Naive thymus-derived CD4-positive, alpha-beta T cell (primary cell): Measurements from ENCODE around the gene SAE1. TPM values are rescaled to one million over a fixed set of nuclear protein-coding genes. Genes with fewer than 3 reads are reported as not detected.

Experiments
- ATAC-seq: fragments of 150-1000 bp; cut with Tn5 transposase; 2 replicates; pipeline ENCODE4 v1.10.0; 2021; ENCODE audit warnings: mild to moderate bottlenecking, moderate library complexity
- CTCF ChIA-PET: fragments of 350-600 bp; sonication (Branson Sonifier 250); formaldehyde crosslinking; loops from one replicate; lab custom pipeline; 2021; ENCODE audit warnings: antibody characterized with exemption; lab: Charles Lee
- POLR2A ChIA-PET: fragments of 350-600 bp; sonication (Branson Sonifier 250); formaldehyde crosslinking; loops from one replicate; lab custom pipeline; 2021; ENCODE audit warnings: antibody characterized with exemption, inconsistent platforms; lab: Charles Lee
- DNase-seq, 9 donors: peaks; one replicate each; pipeline versions ENCODE4 v3.0.0 to v3.0.0-alpha.2; 2020 to 2022; ENCODE audit warnings: mixed read lengths in 1 of 9
- H3K27ac ChIP-seq: one replicate; pipeline ENCODE4 v1.7.0; 2013; ENCODE audit warnings: mild to moderate bottlenecking, low read depth, low read length, moderate library complexity
- H3K27me3 ChIP-seq, 2 donors: one replicate each; pipeline ENCODE4 v1.7.0; 2013; ENCODE audit warnings: low read length in 2 of 2, mild to moderate bottlenecking in 2 of 2, moderate library complexity in 2 of 2; ENCODE audit not compliant: control insufficient read depth in 2 of 2, insufficient read depth in 2 of 2
- H3K36me3 ChIP-seq, 3 experiments: 1 replicate in 2 of 3; 2 replicates in 1 of 3; pipeline ENCODE4 v1.7.0; 2013; ENCODE audit warnings: low read length in 3 of 3, mild to moderate bottlenecking in 3 of 3, moderate library complexity in 1 of 3; ENCODE audit not compliant: insufficient read depth in 3 of 3, control insufficient read depth in 2 of 3
- H3K4me1 ChIP-seq, 2 donors: one replicate each; pipeline ENCODE4 v1.7.0; 2013; ENCODE audit warnings: low read length in 2 of 2, mild to moderate bottlenecking in 2 of 2, moderate library complexity in 1 of 2; ENCODE audit not compliant: control insufficient read depth in 2 of 2, insufficient read depth in 2 of 2
- H3K4me3 ChIP-seq: 2 replicates; pipeline ENCODE4 v1.7.0; 2013; ENCODE audit warnings: mild to moderate bottlenecking, low read length
- H3K9me3 ChIP-seq, 3 experiments: 1 replicate in 2 of 3; 2 replicates in 1 of 3; pipeline ENCODE4 v1.7.0; 2013; ENCODE audit warnings: low read length in 3 of 3; ENCODE audit not compliant: control insufficient read depth in 2 of 3
- H3K27ac Mint-ChIP-seq, 9 donors: one replicate each; pipeline ENCODE4 v1.8.0; 2020 to 2022; ENCODE audit warnings: mixed read lengths in 9 of 9, mild to moderate bottlenecking in 8 of 9, moderate library complexity in 5 of 9, inconsistent platforms in 2 of 9
- H3K27me3 Mint-ChIP-seq, 5 donors: one replicate each; pipeline ENCODE4 v1.8.0; 2021 to 2022; ENCODE audit warnings: mixed read lengths in 5 of 5, mild to moderate bottlenecking in 1 of 5
- H3K36me3 Mint-ChIP-seq, 5 donors: one replicate each; pipeline ENCODE4 v1.8.0; 2020 to 2022; ENCODE audit warnings: mixed read lengths in 5 of 5, mild to moderate bottlenecking in 3 of 5, inconsistent platforms in 1 of 5
- H3K4me1 Mint-ChIP-seq, 7 donors: one replicate each; pipeline ENCODE4 v1.8.0; 2020 to 2022; ENCODE audit warnings: mixed read lengths in 7 of 7, mild to moderate bottlenecking in 3 of 7, inconsistent platforms in 1 of 7
- H3K4me3 Mint-ChIP-seq, 10 donors: one replicate each; pipeline ENCODE4 v1.8.0; 2020 to 2022; ENCODE audit warnings: mild to moderate bottlenecking in 10 of 10, mixed read lengths in 10 of 10, moderate library complexity in 6 of 10, inconsistent platforms in 2 of 10
- H3K9me3 Mint-ChIP-seq, 11 donors: one replicate each; pipeline ENCODE4 v1.8.0; 2020 to 2022; ENCODE audit warnings: mixed read lengths in 11 of 11, mild to moderate bottlenecking in 4 of 11, inconsistent platforms in 1 of 11, moderate library complexity in 1 of 11
- intact Hi-C, 2 donors: fragments of 100-400 bp; cut with micrococcal nuclease; formaldehyde crosslinking; loops; one replicate each; pipeline ENCODE4 v1.15.1; 2023
- polyA plus RNA-seq, 2 donors: library from polyadenylated mRNA; unstranded; fragments of 300-500 nt; fragmentation: Illumina TruSeq; gene quantifications; one replicate each; pipeline ENCODE4 v1.2.3, GENCODE V29; 2021
- total RNA-seq, 6 experiments: library from RNA in 5 of 6; stranded (reverse) in 5 of 6; gene quantifications; 1 replicate in 5 of 6; 2 replicates in 1 of 6; pipeline ENCODE4 v1.2.3 and lab custom pipeline; 2021 to 2026

The SAE1 gene
- total and polyA plus RNA-seq, 7 experiments from 2014 or later, result 34.3 to 181 (median 50.0) TPM

DNA sequence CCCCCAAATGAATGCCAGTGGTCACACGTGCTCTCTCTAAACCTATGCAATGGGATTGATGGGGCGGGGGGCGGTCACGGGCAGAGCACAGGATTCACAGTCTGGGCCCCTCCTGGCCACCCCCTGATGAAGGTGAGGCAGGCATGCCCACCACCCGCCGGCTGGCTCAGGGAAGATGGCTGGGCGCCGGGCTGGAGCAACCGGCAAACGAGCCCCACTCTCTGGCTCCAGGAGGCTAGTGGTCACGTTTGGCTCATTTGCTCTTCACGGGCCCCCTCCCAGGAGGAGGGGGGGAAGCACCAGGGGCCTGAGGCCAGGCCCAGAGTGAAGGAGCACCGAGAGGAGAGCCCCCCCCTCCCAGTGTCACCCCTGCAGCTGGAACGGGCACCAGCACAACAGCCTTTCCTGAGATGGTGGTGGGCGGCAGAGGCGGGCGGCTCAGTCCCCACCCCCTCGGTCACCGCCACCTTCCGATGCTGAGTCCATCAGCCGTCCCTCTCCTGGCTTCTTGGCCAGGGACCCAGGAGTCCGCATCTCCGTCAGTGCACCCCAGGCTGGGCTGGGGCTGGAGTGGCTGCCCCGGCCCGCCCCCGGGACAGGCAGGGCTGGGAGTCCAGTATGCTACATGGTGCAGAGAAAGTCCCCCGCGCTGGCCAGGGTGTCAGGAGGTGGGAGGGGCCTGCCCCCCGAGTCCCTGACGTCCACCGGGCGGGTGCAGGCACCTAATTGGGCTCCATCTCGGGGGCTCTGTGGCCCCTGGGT lies 90.6 kb downstream of the SAE1 start:
- CTCF ChIA-PET, result interaction anchor here (1.2 kb wide), 1 partner anchor 23 kb away, joined by 3 read pairs; no protein-coding TSS in a partner anchor
- H3K4me3 Mint-ChIP-seq, result no peak overlapping the region
- Histone ChIP-seq H3K36me3 (peaks cover 0 to 18% (median 3%) of the 10 kb centered on the region in 3 experiments), H3K4me3 (no peak overlapping the region), H3K27ac (no peak overlapping the region), H3K9me3 (no peaks in the 10 kb centered on the region), H3K27me3 (no peaks in the 10 kb centered on the region), H3K4me1 (no peaks in the 10 kb centered on the region)
- ATAC-seq (no peak), DNase-seq (no peak)
- H3K9me3 Mint-ChIP-seq, result peaks cover 0 to 2% (median 0%) of the 10 kb centered on the region in 11 donors
- POLR2A ChIA-PET, result no interaction called here
- peaks cover 0 to 9% (median 5%) of the 10 kb centered on the region in 7 donors for H3K4me1 Mint-ChIP-seq
- H3K27ac Mint-ChIP-seq, result no peak overlapping the region
- no peaks in the 10 kb centered on the region for H3K27me3 Mint-ChIP-seq
- H3K36me3 Mint-ChIP-seq, result peaks cover 0 to 11% (median 5%) of the 10 kb centered on the region in 5 donors
- intact Hi-C loops, result no loop called here

DNA sequence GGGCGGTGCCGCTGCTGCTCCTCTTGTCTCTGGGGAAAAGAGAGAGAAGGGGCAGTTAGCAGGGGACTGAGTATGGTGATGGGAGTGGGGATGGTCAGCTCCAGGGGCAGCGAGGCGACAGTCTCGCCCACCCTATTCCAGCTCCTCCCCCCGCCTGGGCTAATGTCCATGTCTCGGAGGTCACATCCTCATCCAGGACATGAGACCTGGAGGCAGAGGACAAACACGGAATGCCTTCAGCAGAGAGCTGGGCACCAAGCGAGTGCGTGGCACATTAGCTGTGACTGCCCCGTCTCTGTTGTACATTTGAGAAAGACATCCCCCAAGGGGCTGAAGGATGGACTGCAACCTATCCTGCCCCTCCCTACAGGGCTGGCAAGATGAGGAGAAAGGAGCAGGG lies 91.3 kb downstream of the SAE1 start:
- no peaks in the 10 kb centered on the region for H3K27me3 ChIP-seq
- no peak for DNase-seq
- Mint-ChIP-seq H3K4me3 (no peak overlapping the region), H3K27me3 (no peaks in the 10 kb centered on the region), H3K36me3 (peaks cover 0 to 11% (median 5%) of the 10 kb centered on the region in 5 donors), H3K4me1 (peaks cover 2 to 11% (median 8%) of the 10 kb centered on the region in 7 donors), H3K27ac (no peak overlapping the region), H3K9me3 (peaks cover 0 to 2% (median 0%) of the 10 kb centered on the region in 11 donors)
- H3K36me3 ChIP-seq, result peaks cover 0 to 18% (median 3%) of the 10 kb centered on the region in 3 experiments
- POLR2A ChIA-PET, result no interaction called here
- no peak overlapping the region for H3K4me3 ChIP-seq
- no peaks in the 10 kb centered on the region for H3K9me3 ChIP-seq
- H3K27ac ChIP-seq, result no peak overlapping the region
- H3K4me1 ChIP-seq, result peaks cover 4 to 5% of the 10 kb centered on the region in 2 donors
- intact Hi-C loops, result no loop called here
- CTCF ChIA-PET, result interaction anchor here (1.2 kb wide), 1 partner anchor 22 kb away, joined by 3 read pairs; no protein-coding TSS in a partner anchor
- ATAC-seq, result no peak

DNA sequence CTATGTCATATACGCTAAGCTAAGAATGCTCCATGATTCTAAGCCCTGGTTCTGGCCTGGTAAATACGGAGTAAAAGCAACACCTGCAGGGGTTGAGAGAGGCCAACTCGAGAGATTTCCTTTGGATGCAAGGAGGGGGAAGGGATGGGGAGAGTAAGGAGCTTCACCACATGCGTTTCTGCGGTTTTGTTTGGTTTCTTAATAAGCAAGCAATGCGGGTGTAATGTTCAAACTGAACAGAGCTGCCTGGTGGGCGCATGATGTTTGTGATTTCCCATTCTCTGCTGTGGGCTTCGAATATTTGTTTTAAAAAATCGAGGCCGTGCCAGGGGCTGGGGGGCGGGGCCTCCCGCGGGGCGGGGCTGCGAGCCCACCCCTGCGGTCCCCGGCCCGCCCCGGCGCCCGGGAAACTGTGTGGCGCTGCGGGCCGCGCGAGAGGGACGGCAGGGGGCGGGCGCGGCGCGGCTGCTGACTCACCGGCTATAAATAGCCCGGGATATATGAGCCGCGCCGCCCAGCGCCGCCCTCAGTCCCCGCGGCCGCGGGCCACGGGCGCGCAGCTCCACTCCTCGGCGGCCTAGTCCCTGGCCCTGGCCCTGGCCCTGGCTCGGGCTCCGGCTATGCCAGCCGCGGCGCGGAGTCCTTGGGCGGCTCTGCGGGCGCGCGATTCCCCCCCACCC lies 95.3 kb downstream of the SAE1 start:
- peaks cover 0 to 11% (median 5%) of the 10 kb centered on the region in 5 donors for H3K36me3 Mint-ChIP-seq
- peak overlapping the region; percentile 31 to 84 (median 66) for H3K4me3 Mint-ChIP-seq
- intact Hi-C loops, result loop anchor here (1.0 to 5.0 kb wide), 10 partner anchors 16 to 364 kb away; partner anchors contain the start of genes ARHGAP35 (in 1 of the 2), CCDC9 (in 1 of the 2) and INAFM1 (in 1 of the 2)
- ChIA-PET POLR2A (interaction anchor here (0.7 to 5.0 kb wide), 29 partner anchors 9 to 114 kb away, joined by 3 to 59 read pairs (median 4); partner anchors contain the start of genes CCDC9 and ZC3H4), CTCF (interaction anchor here (0.7 to 3.3 kb wide), 13 partner anchors 13 to 80 kb away, joined by 3 to 25 read pairs (median 7); no protein-coding TSS in a partner anchor)
- H3K9me3 Mint-ChIP-seq, result peaks cover 0 to 2% (median 0%) of the 10 kb centered on the region in 11 donors
- Histone ChIP-seq H3K27me3 (no peaks in the 10 kb centered on the region), H3K27ac (peak overlapping the region; percentile 81), H3K4me1 (peaks cover 28 to 31% of the 10 kb centered on the region in 2 donors), H3K9me3 (no peaks in the 10 kb centered on the region), H3K4me3 (peak overlapping the region; percentile 54), H3K36me3 (peaks cover 0 to 19% (median 3%) of the 10 kb centered on the region in 3 experiments)
- peak overlapping the region in 8 of 9 donors; percentile 26 to 96 (median 84) for H3K27ac Mint-ChIP-seq
- peak; percentile 72 to 94 (median 82) for DNase-seq
- no peaks in the 10 kb centered on the region for H3K27me3 Mint-ChIP-seq
- peaks cover 8 to 16% (median 11%) of the 10 kb centered on the region in 7 donors for H3K4me1 Mint-ChIP-seq
- ATAC-seq, result peak; percentile 76

DNA sequence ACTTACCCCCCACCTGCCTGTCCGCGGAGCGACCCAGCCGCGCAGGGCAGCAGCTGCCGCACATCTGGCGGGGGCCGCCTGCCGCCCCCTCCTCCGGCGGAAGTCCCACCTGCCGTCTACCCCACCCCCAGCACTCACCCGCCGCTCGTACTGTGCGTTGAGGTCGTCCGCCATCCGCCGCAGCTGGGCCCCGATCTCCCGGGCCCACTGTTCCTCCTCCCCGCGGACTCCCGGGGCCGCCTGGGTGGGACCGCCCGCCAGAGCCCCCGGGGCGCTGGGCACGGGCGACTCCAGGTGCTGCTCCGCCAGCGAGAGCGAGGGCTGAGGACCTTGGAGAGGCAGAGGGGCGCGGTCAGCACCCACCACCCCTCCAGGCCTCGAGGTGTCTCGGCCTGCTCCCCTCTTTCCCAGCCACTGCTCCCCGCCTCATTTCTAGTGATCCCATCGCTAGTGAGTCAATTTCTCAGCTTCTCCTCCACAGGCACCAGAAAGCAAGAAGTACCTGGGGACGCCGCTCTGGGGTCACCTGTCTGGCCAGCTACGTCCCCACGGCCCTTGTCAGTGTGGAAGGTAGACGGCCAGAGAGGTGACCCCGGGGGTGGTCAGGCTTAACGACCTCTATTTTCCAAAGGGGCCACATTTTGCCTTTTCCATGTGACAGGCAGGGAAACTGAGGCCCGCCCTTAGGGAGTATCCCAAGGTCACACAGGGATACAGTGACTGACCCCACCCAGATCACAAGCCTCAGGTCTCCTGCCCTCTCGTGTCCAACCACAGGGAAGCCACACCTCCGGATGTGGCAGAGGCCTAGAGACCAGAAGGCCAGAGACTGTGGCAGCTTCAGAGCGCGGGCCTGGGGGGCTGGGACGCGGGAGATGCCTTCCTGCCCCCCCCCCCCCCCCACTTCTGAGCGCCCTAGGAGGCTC lies 96.1 kb downstream of the SAE1 start:
- peak overlapping the region; percentile 54 for H3K4me3 ChIP-seq
- peaks cover 0 to 11% (median 3%) of the 10 kb centered on the region in 3 experiments for H3K36me3 ChIP-seq
- intact Hi-C loops, result loop anchor here (1.0 to 5.0 kb wide), 10 partner anchors 16 to 364 kb away; partner anchors contain the start of genes CCDC9 (in 2 of the 2), INAFM1 (in 2 of the 2) and ARHGAP35 (in 1 of the 2)
- DNase-seq, result peak in 5 of 9 donors; percentile 19 to 76 (median 28)
- Mint-ChIP-seq H3K27me3 (no peaks in the 10 kb centered on the region), H3K36me3 (peaks cover 0 to 14% (median 5%) of the 10 kb centered on the region in 5 donors), H3K9me3 (peaks cover 0 to 4% (median 0%) of the 10 kb centered on the region in 11 donors), H3K27ac (peak overlapping the region; percentile 9 to 92 (median 84)), H3K4me3 (peak overlapping the region in 8 of 10 donors; percentile 77 to 86 (median 84)), H3K4me1 (peaks cover 13 to 21% (median 15%) of the 10 kb centered on the region in 7 donors)
- H3K9me3 ChIP-seq, result no peaks in the 10 kb centered on the region
- no peaks in the 10 kb centered on the region for H3K27me3 ChIP-seq
- ATAC-seq, result no peak
- H3K4me1 ChIP-seq, result peaks cover 34 to 35% of the 10 kb centered on the region in 2 donors
- ChIA-PET CTCF (interaction anchor here (1.0 to 3.3 kb wide), 8 partner anchors 16 to 68 kb away, joined by 3 to 25 read pairs (median 9); no protein-coding TSS in a partner anchor), POLR2A (interaction anchor here (0.7 to 5.0 kb wide), 24 partner anchors 11 to 115 kb away, joined by 3 to 59 read pairs (median 6); partner anchors contain the start of genes CCDC9 and ZC3H4)
- H3K27ac ChIP-seq, result peak overlapping the region; percentile 81

DNA sequence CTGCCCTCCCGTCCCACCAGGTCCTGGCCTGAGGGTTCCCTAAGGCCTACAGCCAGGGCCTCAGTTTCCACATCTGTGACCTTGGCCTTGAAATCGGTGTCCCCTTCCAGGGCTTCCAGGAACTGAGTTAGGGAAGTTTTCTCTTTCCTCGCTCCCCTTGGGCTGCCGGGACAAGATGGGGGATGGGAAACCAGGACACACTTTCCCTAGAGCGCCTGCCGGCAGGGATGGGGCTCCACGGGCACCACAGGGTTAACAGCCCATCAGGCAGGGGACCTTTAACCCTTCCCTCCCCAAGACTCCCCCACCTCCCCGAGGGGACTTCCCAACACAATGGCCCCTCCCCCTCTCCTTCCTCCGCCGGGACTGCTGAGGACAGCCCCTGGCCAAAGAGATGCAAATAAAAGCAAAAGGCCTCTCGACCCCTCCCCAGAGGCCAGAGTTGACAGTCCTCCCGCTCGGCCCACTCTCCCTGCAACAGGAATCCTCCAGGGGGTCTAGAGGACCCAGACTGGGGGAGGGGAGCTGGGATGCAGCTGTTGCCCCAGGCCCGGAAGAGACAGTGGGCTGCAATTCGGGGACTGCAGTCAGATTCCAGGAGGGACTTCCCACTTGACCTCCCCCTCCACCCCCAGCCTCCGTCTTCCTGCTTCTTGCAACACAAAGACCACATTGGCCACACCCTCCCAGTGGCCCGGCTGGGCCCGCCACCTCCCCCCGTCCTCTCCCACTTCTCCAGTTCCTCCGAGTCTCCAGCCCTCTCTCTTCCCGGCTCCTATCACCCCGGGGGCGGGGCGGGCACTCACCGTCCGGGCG lies 96.9 kb downstream of the SAE1 start:
- no peaks in the 10 kb centered on the region for H3K9me3 ChIP-seq
- Mint-ChIP-seq H3K4me1 (peaks cover 20 to 29% (median 24%) of the 10 kb centered on the region in 7 donors), H3K4me3 (peak overlapping the region in 8 of 10 donors; percentile 62 to 86 (median 84)), H3K9me3 (peaks cover 0 to 5% (median 0%) of the 10 kb centered on the region in 11 donors), H3K36me3 (peaks cover 0 to 12% (median 0%) of the 10 kb centered on the region in 5 donors), H3K27ac (peak overlapping the region in 8 of 9 donors; percentile 39 to 92 (median 46)), H3K27me3 (no peaks in the 10 kb centered on the region)
- intact Hi-C loops, result loop anchor here (1.0 to 5.0 kb wide), 4 partner anchors 29 to 365 kb away; partner anchors contain the start of genes ARHGAP35 (in 1 of the 2), CCDC9 (in 1 of the 2) and INAFM1 (in 1 of the 2)
- ChIA-PET CTCF (interaction anchor here (1.9 to 3.3 kb wide), 3 partner anchors 17 to 69 kb away, joined by 9 to 25 read pairs (median 10); no protein-coding TSS in a partner anchor), POLR2A (interaction anchor here (0.8 to 5.0 kb wide), 11 partner anchors 12 to 112 kb away, joined by 3 to 59 read pairs (median 12); no protein-coding TSS in a partner anchor)
- no peak for ATAC-seq
- peak overlapping the region; percentile 81 for H3K27ac ChIP-seq
- H3K4me1 ChIP-seq, result peaks cover 36 to 44% of the 10 kb centered on the region in 2 donors
- H3K27me3 ChIP-seq, result no peaks in the 10 kb centered on the region
- H3K4me3 ChIP-seq, result peak overlapping the region; percentile 54
- peaks cover 0 to 4% (median 0%) of the 10 kb centered on the region in 3 experiments for H3K36me3 ChIP-seq
- peak in 5 of 9 donors; percentile 15 to 75 (median 40) for DNase-seq
